ENCODE results near the gene OR4M1.
"Not testable (repeated sequence)": the region's sequence is repeated elsewhere in the genome, so short reads cannot be mapped to it uniquely, and the experiment has no call there.

Gene OR4M1

DNA sequence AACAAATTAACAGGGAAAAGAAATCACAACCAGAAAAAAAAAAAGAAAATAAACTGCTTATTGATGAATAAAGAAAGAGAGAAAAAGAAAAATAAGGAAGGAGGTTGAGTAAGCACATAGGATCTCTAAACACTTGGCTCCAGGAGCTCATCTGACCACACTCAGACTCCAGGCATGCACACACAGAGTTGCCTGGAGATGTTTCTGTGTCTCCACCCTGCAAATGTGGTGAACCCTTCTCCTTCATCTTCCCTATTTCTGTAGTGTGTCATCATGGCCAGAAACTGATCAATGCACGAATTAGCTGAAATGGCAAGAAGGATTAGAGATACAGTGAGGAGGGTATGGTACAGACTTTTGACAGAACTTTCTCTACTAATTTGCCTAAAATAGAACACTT is 50.5 kb downstream of the OR4M1 start:
- no peak for DNase-seq

DNA sequence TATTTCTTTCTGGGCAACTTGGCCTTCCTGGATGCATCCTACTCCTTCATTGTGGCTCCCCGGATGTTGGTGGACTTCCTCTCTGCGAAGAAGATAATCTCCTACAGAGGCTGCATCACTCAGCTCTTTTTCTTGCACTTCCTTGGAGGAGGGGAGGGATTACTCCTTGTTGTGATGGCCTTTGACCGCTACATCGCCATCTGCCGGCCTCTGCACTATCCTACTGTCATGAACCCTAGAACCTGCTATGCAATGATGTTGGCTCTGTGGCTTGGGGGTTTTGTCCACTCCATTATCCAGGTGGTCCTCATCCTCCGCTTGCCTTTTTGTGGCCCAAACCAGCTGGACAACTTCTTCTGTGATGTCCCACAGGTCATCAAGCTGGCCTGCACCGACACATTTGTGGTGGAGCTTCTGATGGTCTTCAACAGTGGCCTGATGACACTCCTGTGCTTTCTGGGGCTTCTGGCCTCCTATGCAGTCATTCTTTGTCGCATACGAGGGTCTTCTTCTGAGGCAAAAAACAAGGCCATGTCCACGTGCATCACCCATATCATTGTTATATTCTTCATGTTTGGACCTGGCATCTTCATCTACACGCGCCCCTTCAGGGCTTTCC is 54.4 kb downstream of the OR4M1 start:
- not testable (repeated sequence) for DNase-seq

DNA sequence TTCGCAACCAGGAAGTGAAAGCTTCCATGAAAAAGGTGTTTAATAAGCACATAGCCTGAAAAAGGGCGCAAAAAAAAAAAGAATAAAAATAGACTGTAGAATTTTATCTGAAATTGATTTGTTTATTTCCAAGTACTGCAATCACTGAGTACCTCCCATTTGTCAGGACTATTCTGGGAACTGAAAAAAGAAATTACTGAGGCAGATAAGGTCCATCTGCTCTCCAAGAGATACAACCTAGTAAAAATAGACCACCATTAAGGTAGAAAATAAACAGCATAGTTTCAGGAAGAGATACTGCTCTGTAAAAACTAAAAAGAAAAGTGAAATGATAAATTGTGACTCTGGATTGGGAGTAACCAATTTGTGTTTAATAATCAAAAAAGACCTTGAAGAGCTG is 55.0 kb downstream of the OR4M1 start:
- DNase-seq: peak; percentile 50

Data from NCI-H1694 treated with DMSO at 0.1 percent for 48 hours (cell line).